Measurements from ENCODE around the gene KIF26B.
A peak's percentile ranks its signal among the peaks of the same experiment; 100 is the strongest.

KIF26B gene

GRCh38 chr1:245700631-245701030, 545.8 kb downstream of the KIF26B start:
- no peak overlapping the region for H3K4me3 ChIP-seq (ENCODE audit: low read depth, low read length)
- TF ChIP-seq MYC (IDR thresholded peaks at IDR 0.05; ENCODE audit: low read depth, low read length) (no peak), POLR2A (IDR thresholded peaks at IDR 0.05; ENCODE audit: extremely low read depth, insufficient read length) (no peak), CTCF (IDR thresholded peaks at IDR 0.05; ENCODE audit: low read depth, low read length) (no peak)
- TF ChIP-seq, protein P1, sequence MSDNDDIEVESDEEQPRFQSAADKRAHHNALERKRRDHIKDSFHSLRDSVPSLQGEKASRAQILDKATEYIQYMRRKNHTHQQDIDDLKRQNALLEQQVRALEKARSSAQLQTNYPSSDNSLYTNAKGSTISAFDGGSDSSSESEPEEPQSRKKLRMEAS (IDR thresholded peaks at IDR 0.05; ENCODE audit: low read depth, low read length): no peak
- DNase-seq (ENCODE audit: low read depth): no peak

GRCh38 chr1:245701631-245702030, 546.8 kb downstream of the KIF26B start:
- DNase-seq (ENCODE audit: low read depth): no peak
- TF ChIP-seq, protein P1 (IDR thresholded peaks at IDR 0.05; ENCODE audit: low read depth, low read length): no peak
- TF ChIP-seq CTCF (IDR thresholded peaks at IDR 0.05; ENCODE audit: low read depth, low read length) (no peak), MYC (IDR thresholded peaks at IDR 0.05; ENCODE audit: low read depth, low read length) (no peak)
- no peak overlapping the region for H3K4me3 ChIP-seq (ENCODE audit: low read depth, low read length)

- no peak overlapping the region for H3K4me3 ChIP-seq (ENCODE audit: low read depth, low read length)
- no peak for DNase-seq (ENCODE audit: low read depth)
- no peak for TF ChIP-seq MYC (IDR thresholded peaks at IDR 0.05; ENCODE audit: low read depth, low read length)
- TF ChIP-seq POLR2A (IDR thresholded peaks at IDR 0.05; ENCODE audit: extremely low read depth, insufficient read length): no peak
Measured at GRCh38 chr1:245702346-245702745, 547.6 kb downstream of the KIF26B start.

DNA sequence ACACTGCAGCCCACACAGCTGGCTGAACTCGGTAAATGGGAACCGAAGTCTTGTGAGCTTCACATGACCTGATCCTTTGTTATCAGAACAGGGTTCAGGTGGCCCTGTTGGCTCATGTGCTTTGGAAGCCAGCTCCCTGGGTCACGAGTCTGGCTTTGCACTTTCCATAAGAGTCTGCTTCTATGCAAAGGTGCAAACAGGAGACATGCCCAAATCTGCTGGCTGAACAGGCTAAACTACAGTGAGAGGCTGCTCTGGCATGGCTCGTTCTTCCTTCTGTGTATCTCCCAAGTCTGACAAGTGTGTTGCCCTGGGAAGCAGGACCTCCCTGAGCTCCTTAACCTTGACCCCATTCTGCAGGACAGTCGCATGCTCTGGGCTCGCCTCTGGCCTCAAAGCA, 549.6 kb downstream of the KIF26B start:
- H3K4me3 ChIP-seq (ENCODE audit: low read depth, low read length): no peak overlapping the region
- no peak for DNase-seq (ENCODE audit: low read depth)
- no peak for TF ChIP-seq POLR2A (IDR thresholded peaks at IDR 0.05; ENCODE audit: extremely low read depth, insufficient read length)
- TF ChIP-seq CTCF (IDR thresholded peaks at IDR 0.05; ENCODE audit: low read depth, low read length): no peak
- TF ChIP-seq, protein P1 (IDR thresholded peaks at IDR 0.05; ENCODE audit: low read depth, low read length): no peak
- TF ChIP-seq MYC (IDR thresholded peaks at IDR 0.05; ENCODE audit: low read depth, low read length): no peak

- DNase-seq (ENCODE audit: low read depth): peak; percentile 50
- no peak for TF ChIP-seq MYC (IDR thresholded peaks at IDR 0.05; ENCODE audit: low read depth, low read length)
- no peak for TF ChIP-seq POLR2A (IDR thresholded peaks at IDR 0.05; ENCODE audit: extremely low read depth, insufficient read length)
- TF ChIP-seq CTCF (IDR thresholded peaks at IDR 0.05; ENCODE audit: low read depth, low read length): no peak
- TF ChIP-seq, protein P1 (IDR thresholded peaks at IDR 0.05; ENCODE audit: low read depth, low read length): no peak
- H3K4me3 ChIP-seq (ENCODE audit: low read depth, low read length): no peak overlapping the region
Measured at GRCh38 chr1:245704765-245705164, 550.0 kb downstream of the KIF26B start.

DNA sequence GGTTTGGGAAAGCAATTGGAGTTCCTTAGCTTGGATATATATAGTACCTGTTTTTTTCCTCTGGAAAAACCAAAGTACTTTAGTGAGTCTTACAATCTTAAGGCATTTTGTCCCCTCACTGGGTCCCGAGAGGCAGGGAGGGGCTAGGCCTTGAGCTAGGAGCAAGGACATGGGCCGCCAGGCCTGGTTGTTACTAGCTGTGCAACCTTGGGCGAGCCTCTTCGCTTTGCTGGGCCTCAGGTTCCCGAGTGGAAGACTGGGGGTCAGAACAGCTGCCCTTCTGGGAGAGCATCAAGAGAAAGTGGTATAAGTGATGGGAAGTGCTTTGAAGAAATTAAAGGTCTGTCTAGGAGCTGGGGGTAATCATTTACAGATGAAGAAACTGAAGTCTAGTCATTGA, 553.2 kb downstream of the KIF26B start:
- no peak for TF ChIP-seq POLR2A (IDR thresholded peaks at IDR 0.05; ENCODE audit: extremely low read depth, insufficient read length)
- TF ChIP-seq, protein P1 (IDR thresholded peaks at IDR 0.05; ENCODE audit: low read depth, low read length): no peak
- no peak for TF ChIP-seq MYC (IDR thresholded peaks at IDR 0.05; ENCODE audit: low read depth, low read length)
- TF ChIP-seq CTCF (IDR thresholded peaks at IDR 0.05; ENCODE audit: low read depth, low read length): no peak
- no peak for DNase-seq (ENCODE audit: low read depth)
- no peak overlapping the region for H3K4me3 ChIP-seq (ENCODE audit: low read depth, low read length)

Data from NB4 (cell line).